K562 (cell line): Measurements from ENCODE around the gene DHRS3. TPM values are rescaled to one million over a fixed set of nuclear protein-coding genes. Genes with fewer than 3 reads are reported as not detected.

ENCODE experiments used
- EZH2 ChIP-seq: IDR thresholded peaks from 2 replicates; pipeline ENCODE4 v1.6.1; 2012; ENCODE audit warnings: low read depth, mild to moderate bottlenecking, inconsistent platforms, low read length, borderline replicate concordance
- GATAD2A ChIP-seq: fragments of 450-650 bp; IDR thresholded peaks from 2 replicates; pipeline ENCODE4 v1.6.1; 2017
- PRMT5 ChIP-seq: sonication (generic); formaldehyde crosslinking; IDR thresholded peaks from 2 replicates; pipeline ENCODE4 v1.5.0; 2020; ENCODE audit warnings: missing genetic modification reagents
- TBL1XR1 ChIP-seq, 2 experiments: IDR thresholded peaks; 2 replicates each; pipeline ENCODE4 v1.6.1; 2012; ENCODE audit warnings: improper control_type of control experiment in 2 of 2, low read length in 2 of 2, mild to moderate bottlenecking in 1 of 2
- TFAM ChIP-seq: fragments of 250-450 bp; sonication (Bioruptor Pico); conservative IDR thresholded peaks from 2 replicates; pipeline ENCODE4 v1.5.0; 2021; ENCODE audit warnings: mild to moderate bottlenecking, moderate library complexity
- ZFP1 ChIP-seq: fragments of 450-650 bp; formaldehyde crosslinking; IDR thresholded peaks from 2 replicates; pipeline ENCODE4 v1.4.0; 2020; ENCODE audit warnings: mild to moderate bottlenecking, mixed read lengths
- ZFP30 ChIP-seq: fragments of 250-450 bp; sonication (Bioruptor Pico); IDR thresholded peaks from 2 replicates; pipeline ENCODE4 v1.8.0; 2022; ENCODE audit warnings: moderate library complexity, mild to moderate bottlenecking, inconsistent platforms, borderline replicate concordance
- ZNF780A ChIP-seq: fragments of 250-450 bp; sonication (Bioruptor Pico); IDR thresholded peaks from 2 replicates; pipeline ENCODE4 v1.5.0; 2021; ENCODE audit warnings: mild to moderate bottlenecking
- polyA plus RNA-seq, 8 experiments: library from polyadenylated mRNA; depleted of rRNA in 4 of 8; stranded (reverse) in 5 of 8; unstranded in 3 of 8; fragments of >200 nt; fragmentation: Nextera tagmentation in 2 of 8; fragmentation: Illumina TruSeq in 1 of 8; extraction: Ambion mirVana in 2 of 8; extraction: Trizol in 1 of 8; gene quantifications; 2 replicates each; pipeline versions ENCODE4 v1.2.1 to v1.2.3, GENCODE V29; 2011 to 2014; ENCODE audit warnings: inconsistent platforms in 1 of 8, missing spikeins in 1 of 8
- total RNA-seq, 7 experiments: library from RNA; depleted of rRNA in 6 of 7; stranded (reverse); fragments of >200 nt in 6 of 7; fragmentation: Illumina TruSeq in 2 of 7; extraction: Trizol in 2 of 7; gene quantifications; 2 replicates each; pipeline versions ENCODE4 v1.2.1 to v1.2.3, GENCODE V29; 2011 to 2021; ENCODE audit warnings: low replicate concordance in 1 of 7
- TF ChIP-seq, protein P1 (sequence below): sonication (generic); formaldehyde crosslinking; IDR thresholded peaks from 2 replicates; pipeline ENCODE4 v1.8.0; 2023; ENCODE audit warnings: mild to moderate bottlenecking, missing genetic modification reagents
- TF ChIP-seq, protein P2 (sequence below): IDR thresholded peaks from 2 replicates; pipeline ENCODE4 v1.6.1; 2011; ENCODE audit not compliant: insufficient read length; ENCODE audit errors: extremely low read depth
- TF ChIP-seq, protein P3 (sequence below): IDR thresholded peaks from 3 replicates; pipeline ENCODE4 v1.6.1; 2011; ENCODE audit warnings: borderline replicate concordance, mild to moderate bottlenecking, moderate library complexity; ENCODE audit not compliant: insufficient read length; ENCODE audit errors: extremely low read depth
- TF ChIP-seq, protein P4 (sequence below): fragments of 450-650 bp; formaldehyde crosslinking; IDR thresholded peaks from 2 replicates; pipeline ENCODE4 v1.4.0; 2022; ENCODE audit warnings: missing genetic modification characterization
- TF ChIP-seq, protein P5 (sequence below), 3 experiments: IDR thresholded peaks in 2 of 3; conservative IDR thresholded peaks in 1 of 3; 2 replicates each; pipeline ENCODE4 v1.5.1; 2011 to 2012; ENCODE audit warnings: low read length in 3 of 3, mild to moderate bottlenecking in 3 of 3, control low read depth in 2 of 3, improper control_type of control experiment in 1 of 3, inconsistent platforms in 1 of 3, low read depth in 1 of 3, mixed read lengths in 1 of 3, moderate library complexity in 1 of 3; ENCODE audit not compliant: insufficient read depth in 2 of 3
- TF ChIP-seq, protein P6 (sequence below): sonication (generic); formaldehyde crosslinking; IDR thresholded peaks from 2 replicates; pipeline ENCODE4 v1.8.0; 2022; ENCODE audit warnings: mild to moderate bottlenecking, low read depth, missing genetic modification reagents

DHRS3 gene
- total and polyA plus RNA-seq, 9 of the 15 experiments (the other 6 are each of a cell fraction or from before 2014, with no cell fraction given): 21.0 to 116 (median 58.7) TPM

DNA sequence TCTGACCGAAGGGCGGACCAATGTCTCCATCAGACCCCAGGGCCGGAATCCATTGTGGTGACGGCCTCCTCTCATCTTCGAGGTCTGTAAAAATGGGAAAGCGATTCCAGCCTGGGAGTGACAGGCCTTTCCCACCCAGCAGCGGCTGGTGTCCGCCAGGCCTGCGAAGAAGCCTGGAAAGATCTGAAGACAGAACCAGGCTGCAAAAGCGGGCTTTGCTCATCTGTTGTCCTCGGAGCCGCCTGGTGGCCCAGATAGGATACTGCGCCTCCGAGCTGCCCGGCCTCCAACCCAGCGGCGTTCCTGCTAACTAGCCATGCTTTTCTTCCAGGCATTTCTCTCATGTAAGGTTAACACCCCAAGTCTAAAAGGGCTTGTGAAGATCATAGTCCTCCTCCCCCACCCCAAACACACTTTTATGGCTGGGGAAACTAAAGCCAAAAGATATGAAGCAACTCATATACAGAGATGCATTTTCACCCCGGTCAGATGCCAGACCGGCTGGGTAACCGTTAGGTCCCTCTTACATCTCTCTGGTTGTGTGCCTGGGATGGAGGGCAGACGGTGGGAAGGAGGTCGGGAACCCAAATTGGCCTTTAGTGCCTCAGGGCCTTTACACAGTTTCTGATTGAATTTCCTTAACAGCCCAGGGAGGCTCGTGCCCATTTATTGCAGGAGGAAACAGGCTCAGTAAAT, 1.9 kb upstream of the DHRS3 start (continued):
- TF ChIP-seq, protein P1, sequence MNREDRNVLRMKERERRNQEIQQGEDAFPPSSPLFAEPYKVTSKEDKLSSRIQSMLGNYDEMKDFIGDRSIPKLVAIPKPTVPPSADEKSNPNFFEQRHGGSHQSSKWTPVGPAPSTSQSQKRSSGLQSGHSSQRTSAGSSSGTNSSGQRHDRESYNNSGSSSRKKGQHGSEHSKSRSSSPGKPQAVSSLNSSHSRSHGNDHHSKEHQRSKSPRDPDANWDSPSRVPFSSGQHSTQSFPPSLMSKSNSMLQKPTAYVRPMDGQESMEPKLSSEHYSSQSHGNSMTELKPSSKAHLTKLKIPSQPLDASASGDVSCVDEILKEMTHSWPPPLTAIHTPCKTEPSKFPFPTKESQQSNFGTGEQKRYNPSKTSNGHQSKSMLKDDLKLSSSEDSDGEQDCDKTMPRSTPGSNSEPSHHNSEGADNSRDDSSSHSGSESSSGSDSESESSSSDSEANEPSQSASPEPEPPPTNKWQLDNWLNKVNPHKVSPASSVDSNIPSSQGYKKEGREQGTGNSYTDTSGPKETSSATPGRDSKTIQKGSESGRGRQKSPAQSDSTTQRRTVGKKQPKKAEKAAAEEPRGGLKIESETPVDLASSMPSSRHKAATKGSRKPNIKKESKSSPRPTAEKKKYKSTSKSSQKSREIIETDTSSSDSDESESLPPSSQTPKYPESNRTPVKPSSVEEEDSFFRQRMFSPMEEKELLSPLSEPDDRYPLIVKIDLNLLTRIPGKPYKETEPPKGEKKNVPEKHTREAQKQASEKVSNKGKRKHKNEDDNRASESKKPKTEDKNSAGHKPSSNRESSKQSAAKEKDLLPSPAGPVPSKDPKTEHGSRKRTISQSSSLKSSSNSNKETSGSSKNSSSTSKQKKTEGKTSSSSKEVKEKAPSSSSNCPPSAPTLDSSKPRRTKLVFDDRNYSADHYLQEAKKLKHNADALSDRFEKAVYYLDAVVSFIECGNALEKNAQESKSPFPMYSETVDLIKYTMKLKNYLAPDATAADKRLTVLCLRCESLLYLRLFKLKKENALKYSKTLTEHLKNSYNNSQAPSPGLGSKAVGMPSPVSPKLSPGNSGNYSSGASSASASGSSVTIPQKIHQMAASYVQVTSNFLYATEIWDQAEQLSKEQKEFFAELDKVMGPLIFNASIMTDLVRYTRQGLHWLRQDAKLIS (CRISPR knock-in tag): no peak
- TF ChIP-seq PRMT5 (CRISPR knock-in tag) (no peak), ZFP30 (CRISPR knock-in tag) (no peak), TBL1XR1 (IDR thresholded peaks at IDR 0.05; ENCODE audit: low read length in 2 of 2) (peak in 1 of 2 experiments; percentile 66; a peak in 1 of 4 replicates), ZFP1 (no peak), ZNF780A (CRISPR knock-in tag) (no peak), EZH2 (no peak), GATAD2A (no peak), TFAM (no peak)
- TF ChIP-seq, protein P2, sequence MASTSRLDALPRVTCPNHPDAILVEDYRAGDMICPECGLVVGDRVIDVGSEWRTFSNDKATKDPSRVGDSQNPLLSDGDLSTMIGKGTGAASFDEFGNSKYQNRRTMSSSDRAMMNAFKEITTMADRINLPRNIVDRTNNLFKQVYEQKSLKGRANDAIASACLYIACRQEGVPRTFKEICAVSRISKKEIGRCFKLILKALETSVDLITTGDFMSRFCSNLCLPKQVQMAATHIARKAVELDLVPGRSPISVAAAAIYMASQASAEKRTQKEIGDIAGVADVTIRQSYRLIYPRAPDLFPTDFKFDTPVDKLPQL: no peak
- TF ChIP-seq, protein P3, sequence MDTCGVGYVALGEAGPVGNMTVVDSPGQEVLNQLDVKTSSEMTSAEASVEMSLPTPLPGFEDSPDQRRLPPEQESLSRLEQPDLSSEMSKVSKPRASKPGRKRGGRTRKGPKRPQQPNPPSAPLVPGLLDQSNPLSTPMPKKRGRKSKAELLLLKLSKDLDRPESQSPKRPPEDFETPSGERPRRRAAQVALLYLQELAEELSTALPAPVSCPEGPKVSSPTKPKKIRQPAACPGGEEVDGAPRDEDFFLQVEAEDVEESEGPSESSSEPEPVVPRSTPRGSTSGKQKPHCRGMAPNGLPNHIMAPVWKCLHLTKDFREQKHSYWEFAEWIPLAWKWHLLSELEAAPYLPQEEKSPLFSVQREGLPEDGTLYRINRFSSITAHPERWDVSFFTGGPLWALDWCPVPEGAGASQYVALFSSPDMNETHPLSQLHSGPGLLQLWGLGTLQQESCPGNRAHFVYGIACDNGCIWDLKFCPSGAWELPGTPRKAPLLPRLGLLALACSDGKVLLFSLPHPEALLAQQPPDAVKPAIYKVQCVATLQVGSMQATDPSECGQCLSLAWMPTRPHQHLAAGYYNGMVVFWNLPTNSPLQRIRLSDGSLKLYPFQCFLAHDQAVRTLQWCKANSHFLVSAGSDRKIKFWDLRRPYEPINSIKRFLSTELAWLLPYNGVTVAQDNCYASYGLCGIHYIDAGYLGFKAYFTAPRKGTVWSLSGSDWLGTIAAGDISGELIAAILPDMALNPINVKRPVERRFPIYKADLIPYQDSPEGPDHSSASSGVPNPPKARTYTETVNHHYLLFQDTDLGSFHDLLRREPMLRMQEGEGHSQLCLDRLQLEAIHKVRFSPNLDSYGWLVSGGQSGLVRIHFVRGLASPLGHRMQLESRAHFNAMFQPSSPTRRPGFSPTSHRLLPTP: no peak
- TF ChIP-seq, protein P4, sequence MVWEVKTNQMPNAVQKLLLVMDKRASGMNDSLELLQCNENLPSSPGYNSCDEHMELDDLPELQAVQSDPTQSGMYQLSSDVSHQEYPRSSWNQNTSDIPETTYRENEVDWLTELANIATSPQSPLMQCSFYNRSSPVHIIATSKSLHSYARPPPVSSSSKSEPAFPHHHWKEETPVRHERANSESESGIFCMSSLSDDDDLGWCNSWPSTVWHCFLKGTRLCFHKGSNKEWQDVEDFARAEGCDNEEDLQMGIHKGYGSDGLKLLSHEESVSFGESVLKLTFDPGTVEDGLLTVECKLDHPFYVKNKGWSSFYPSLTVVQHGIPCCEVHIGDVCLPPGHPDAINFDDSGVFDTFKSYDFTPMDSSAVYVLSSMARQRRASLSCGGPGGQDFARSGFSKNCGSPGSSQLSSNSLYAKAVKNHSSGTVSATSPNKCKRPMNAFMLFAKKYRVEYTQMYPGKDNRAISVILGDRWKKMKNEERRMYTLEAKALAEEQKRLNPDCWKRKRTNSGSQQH: no peak
- TF ChIP-seq, protein P5, sequence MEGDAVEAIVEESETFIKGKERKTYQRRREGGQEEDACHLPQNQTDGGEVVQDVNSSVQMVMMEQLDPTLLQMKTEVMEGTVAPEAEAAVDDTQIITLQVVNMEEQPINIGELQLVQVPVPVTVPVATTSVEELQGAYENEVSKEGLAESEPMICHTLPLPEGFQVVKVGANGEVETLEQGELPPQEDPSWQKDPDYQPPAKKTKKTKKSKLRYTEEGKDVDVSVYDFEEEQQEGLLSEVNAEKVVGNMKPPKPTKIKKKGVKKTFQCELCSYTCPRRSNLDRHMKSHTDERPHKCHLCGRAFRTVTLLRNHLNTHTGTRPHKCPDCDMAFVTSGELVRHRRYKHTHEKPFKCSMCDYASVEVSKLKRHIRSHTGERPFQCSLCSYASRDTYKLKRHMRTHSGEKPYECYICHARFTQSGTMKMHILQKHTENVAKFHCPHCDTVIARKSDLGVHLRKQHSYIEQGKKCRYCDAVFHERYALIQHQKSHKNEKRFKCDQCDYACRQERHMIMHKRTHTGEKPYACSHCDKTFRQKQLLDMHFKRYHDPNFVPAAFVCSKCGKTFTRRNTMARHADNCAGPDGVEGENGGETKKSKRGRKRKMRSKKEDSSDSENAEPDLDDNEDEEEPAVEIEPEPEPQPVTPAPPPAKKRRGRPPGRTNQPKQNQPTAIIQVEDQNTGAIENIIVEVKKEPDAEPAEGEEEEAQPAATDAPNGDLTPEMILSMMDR (IDR thresholded peaks at IDR 0.05 in 2 of 3, conservative IDR thresholded peaks at IDR 0.05 in 1 of 3; ENCODE audit: insufficient read depth in 2 of 3, low read depth in 1 of 3, low read length in 3 of 3): peak; percentile 95 to 99 (median 98)
- TF ChIP-seq, protein P6, sequence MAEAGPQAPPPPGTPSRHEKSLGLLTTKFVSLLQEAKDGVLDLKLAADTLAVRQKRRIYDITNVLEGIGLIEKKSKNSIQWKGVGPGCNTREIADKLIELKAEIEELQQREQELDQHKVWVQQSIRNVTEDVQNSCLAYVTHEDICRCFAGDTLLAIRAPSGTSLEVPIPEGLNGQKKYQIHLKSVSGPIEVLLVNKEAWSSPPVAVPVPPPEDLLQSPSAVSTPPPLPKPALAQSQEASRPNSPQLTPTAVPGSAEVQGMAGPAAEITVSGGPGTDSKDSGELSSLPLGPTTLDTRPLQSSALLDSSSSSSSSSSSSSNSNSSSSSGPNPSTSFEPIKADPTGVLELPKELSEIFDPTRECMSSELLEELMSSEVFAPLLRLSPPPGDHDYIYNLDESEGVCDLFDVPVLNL: no peak
